HUDEP-2 (cell line): ENCODE measurements around the gene ANKS4B.
A peak's percentile ranks its signal among the peaks of the same experiment; 100 is the strongest.
"Not testable (repeated sequence)": the region's sequence is repeated elsewhere in the genome, so short reads cannot be mapped to it uniquely, and the experiment has no call there.

Experiments used
- DNase-seq, 76 experiments: peaks; one replicate each; lab custom pipeline; 2025; ENCODE audit not compliant: unreplicated experiment in 76 of 76; lab: John Stamatoyannopoulos, UW

The ANKS4B gene

GRCh38 chr16:21260870-21261791, 27.6 kb downstream of the ANKS4B start:
- peak; percentile 10 to 96 (median 81) for DNase-seq

GRCh38 chr16:21262779-21263639, 29.5 kb downstream of the ANKS4B start:
- DNase-seq, result no peak

DNA sequence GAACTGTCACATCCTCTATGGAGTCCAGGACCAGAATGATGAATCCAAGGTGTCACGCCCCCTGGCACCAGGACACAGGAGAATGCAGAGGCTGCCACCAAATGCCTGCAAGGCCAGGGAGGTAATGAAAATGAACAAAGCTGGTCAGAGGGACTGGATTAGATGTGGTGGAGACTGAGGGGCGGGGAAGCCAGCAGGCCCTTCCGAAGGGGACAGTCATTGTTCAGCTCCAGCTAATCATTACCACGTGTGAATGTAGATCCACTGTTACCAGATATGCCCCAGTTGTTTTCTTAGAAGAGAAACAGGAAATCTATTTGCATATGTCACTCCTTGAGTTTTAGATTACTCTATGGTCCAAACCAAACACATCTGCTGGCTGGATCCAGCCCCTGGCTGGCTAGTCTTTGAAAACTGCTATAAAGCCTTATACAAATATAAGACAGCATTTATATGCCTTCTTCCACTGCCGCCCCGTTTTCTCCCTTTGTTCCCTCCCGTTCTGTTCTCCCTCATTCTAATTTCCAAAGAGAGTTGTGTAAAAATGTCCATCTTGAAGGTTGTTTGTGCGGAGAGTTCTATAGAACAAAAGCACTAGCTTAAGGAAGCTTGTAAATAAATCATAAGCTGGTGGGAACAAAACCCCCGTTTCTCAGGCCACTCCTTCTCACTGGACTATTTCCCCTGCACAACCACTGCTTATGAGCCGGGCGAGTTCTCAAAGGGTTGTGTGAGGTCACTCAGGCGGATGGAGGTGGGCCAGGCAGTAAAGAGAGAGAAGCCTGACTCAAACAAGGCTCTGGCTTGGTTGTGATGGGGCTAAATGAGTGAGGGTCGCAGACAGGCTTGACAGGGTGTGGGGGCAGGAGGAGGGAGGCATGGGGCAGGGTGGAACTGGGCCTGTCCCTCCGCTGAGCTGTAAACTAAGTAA, 30.4 kb downstream of the ANKS4B start:
- DNase-seq, result peak in 2 of 76 experiments; percentile 12 to 14

GRCh38 chr16:21264571-21265036, 31.1 kb downstream of the ANKS4B start:
- no peak for DNase-seq

- no peak for DNase-seq
Observed at GRCh38 chr16:21265104-21265837, 31.8 kb downstream of the ANKS4B start.

DNA sequence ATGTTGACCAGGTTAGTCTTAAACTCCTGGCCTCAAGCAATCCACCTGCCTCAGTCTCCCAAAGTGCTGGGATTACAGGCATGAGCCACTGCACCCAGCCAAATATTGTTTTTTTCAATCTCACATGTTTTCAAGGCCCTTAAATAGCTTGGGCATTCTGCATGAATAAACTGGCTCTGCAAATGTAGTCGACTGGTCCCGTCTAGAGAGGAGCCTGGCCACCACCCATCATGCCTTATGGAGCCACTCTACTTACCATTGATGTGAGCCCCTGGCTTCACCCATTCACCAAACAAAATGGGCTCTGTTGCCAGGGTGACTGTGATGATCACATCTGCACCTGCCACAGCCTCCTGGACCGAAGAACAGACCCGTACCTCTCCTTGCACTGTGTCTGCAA, 33.8 kb downstream of the ANKS4B start:
- DNase-seq, result no peak

DNA sequence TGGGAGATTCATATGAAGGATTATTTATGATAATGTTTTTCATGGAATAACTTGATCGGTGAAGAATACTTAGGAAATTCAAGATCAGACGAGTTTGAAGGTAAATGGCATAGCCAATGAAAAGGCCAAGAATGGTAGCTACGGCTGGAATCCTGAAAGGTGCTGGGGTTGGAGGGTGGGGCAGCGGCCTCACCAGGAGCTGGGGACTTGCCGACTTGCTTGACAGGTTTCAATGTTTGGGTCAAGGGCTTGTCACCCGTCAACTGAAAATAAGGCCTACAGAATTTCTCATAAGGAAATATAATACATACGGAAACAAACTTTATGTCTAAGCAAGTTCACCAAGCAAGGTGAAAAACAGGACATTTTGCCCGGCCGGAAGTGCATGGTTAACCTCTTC, 34.7 kb downstream of the ANKS4B start:
- DNase-seq, result no peak

- DNase-seq, result no peak
Observed at GRCh38 chr16:21272253-21272652, 38.8 kb downstream of the ANKS4B start.

DNA sequence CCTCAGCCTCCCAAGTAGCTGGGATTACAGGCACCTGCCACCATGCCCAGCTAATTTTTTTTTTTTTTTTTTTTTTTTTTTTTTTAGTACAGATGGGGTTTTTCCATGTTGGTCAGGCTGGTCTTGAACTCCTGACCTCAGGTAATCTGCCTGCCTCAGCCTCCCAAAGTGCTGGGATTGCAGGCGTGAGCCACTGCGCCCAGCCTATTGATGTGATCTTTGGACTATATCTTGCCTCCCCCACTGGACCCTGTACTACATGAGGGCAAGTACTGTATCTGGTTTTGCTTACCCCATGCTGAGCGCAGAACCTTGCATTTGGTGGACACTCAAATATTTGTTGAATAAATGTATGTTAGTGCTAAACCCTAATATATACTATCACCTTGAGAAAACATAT, 39.3 kb downstream of the ANKS4B start:
- not testable (repeated sequence) for DNase-seq

GRCh38 chr16:21274172-21274726, 40.8 kb downstream of the ANKS4B start:
- DNase-seq, result no peak

- DNase-seq, result no peak
Observed at GRCh38 chr16:21275529-21275928, 42.0 kb downstream of the ANKS4B start.

DNA sequence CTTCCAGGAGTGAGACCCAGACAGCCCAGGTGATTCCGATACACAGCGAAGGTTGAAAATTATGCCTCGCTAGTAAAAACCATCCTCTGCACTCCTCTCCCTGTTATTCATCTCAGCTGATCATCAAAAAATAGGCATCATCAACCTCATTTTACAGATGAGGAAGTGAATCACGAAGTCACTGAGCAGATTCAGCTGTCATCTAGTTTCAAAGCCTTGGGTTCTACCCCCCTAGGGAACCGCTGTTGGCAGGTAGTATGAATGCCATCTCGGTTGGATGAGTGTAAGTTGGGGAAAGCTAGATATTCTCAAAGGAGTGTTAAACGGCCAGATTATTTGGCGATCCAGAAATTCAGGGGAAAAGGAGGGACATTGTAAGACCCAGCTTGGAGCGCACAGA, 42.6 kb downstream of the ANKS4B start:
- no peak for DNase-seq

- DNase-seq, result no peak
Observed at GRCh38 chr16:21277045-21277926, 43.8 kb downstream of the ANKS4B start.

GRCh38 chr16:21277927-21278706, 44.6 kb downstream of the ANKS4B start, which contains the start of gene CRYM:
Gene CRYM, minus strand, starts transcription at chr16:21278290. Its CDS starts 39 bp downstream, at chr16:21278251.
- DNase-seq, result peak in 44 of 76 experiments; percentile 5 to 57 (median 32)

GRCh38 chr16:21279501-21279900, 46.0 kb downstream of the ANKS4B start:
- DNase-seq, result no peak

DNA sequence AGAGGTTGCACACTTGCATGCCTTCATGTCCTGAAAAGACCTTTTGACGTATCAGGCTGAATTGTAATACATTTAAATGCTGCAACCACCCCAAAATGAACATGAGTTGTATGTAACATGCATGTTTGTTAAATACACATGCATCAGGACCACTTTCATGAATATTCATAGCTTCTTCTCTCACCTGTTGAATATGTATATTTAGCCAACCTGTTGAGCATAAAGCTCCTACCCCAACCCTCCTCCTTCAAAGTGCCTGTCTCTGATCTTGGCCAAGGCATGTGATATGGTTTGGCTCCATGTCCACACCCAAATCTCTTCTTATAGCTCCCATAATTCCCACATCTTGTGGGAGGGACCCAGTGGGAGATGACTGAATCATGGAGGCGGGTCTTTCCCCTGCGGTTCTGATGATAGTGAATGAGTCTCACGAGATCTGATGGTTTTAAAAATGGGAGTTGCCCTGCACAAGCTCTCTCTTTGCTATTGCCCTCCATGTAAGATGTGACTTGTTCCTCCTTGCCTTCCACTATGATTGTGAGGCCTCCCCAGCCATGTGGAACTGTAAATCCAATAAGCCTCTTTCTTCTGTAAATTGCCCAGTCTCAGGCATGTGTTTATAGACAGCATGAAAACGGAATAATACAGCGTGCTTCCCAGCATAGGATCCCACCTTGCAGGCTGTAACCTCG, 48.3 kb downstream of the ANKS4B start:
- peak in 1 of 76 experiments; percentile 6 for DNase-seq
